Ascending aorta (tissue), 2 donors: ENCODE measurements around the gene PDE3A. TPM values are rescaled to one million over a fixed set of nuclear protein-coding genes. Genes with fewer than 3 reads are reported as not detected.
"Not testable (repeated sequence)": the region's sequence is repeated elsewhere in the genome, so short reads cannot be mapped to it uniquely, and the experiment has no call there.

Experiments used
- DNase-seq, 2 donors: peaks; one replicate each; pipeline ENCODE4 v3.0.0-alpha.2; 2019; ENCODE audit warnings: low spot score in 2 of 2
- H3K27ac ChIP-seq, 2 donors: fragments of 200-600 bp; sonication (generic); one replicate each; pipeline ENCODE4 v1.5.1; 2016 to 2017; ENCODE audit warnings: mild to moderate bottlenecking in 1 of 2
- H3K27me3 ChIP-seq: fragments of 200-600 bp; sonication (generic); one replicate; pipeline ENCODE4 v1.5.1; 2017
- H3K36me3 ChIP-seq, 2 donors: fragments of 200-600 bp; sonication (generic); one replicate each; pipeline ENCODE4 v1.5.1; 2016
- H3K4me1 ChIP-seq, 2 donors: fragments of 200-600 bp; sonication (generic); one replicate each; pipeline ENCODE4 v1.5.1; 2016 to 2017; ENCODE audit warnings: mild to moderate bottlenecking in 1 of 2
- H3K4me3 ChIP-seq, 2 donors: fragments of 200-600 bp; sonication (generic); one replicate each; pipeline ENCODE4 v1.5.1; 2016 to 2017; ENCODE audit warnings: mild to moderate bottlenecking in 1 of 2
- H3K9me3 ChIP-seq, 2 donors: fragments of 200-600 bp; sonication (generic); one replicate each; pipeline ENCODE4 v1.5.1; 2016
- CTCF ChIP-seq, 3 experiments: fragments of 200-600 bp in 2 of 3; fragments of 450-650 bp in 1 of 3; sonication (generic) in 2 of 3; IDR thresholded peaks; one replicate each; pipeline ENCODE4 v1.5.1; 2016 to 2019; ENCODE audit warnings: antibody characterized with exemption in 3 of 3, mild to moderate bottlenecking in 1 of 3, moderate library complexity in 1 of 3
- intact Hi-C: fragments of 100-400 bp; cut with DNase I; formaldehyde crosslinking; loops from one replicate; pipeline ENCODE4 v1.15.1; 2023
- total RNA-seq: library from RNA; depleted of rRNA; stranded (reverse); fragments of >200 nt; gene quantifications from one replicate; pipeline ENCODE4 v1.1.0, GENCODE V29; 2016

PDE3A gene
- total RNA-seq, 1 donor from 2014 or later = 33.7 TPM

DNA sequence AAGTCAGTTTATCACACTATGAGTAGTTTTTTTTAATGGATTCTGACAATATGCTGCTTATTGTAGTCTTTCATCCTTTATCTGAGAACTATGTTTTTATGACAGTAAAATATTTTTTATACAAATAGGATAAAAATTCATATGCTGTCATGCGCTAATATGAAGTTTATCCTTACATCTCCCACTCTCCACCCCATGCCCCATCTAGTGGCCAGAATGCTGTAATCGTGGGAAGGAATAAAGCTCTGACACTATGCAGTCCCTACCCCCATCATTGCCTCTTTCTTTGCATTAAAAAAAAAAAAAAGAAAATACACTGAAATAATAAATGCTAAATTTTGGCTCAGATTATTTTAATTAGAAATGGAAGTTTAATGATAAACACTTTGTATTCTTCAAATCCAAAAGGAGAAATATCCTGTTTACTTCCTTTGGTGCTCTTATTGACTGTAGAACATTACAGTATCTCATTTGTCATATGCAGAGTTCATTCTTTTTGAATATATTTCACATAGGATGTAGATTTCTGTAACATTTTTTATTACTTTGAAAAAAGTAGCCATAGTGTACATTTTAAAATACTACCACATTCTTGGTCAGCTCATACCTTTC lies 180.9 kb downstream of the PDE3A start:
- peaks cover 0 to 14% of the 10 kb centered on the region in 2 donors for H3K4me1 ChIP-seq
- peak overlapping the region in 1 of 2 donors; percentile 43 for H3K4me3 ChIP-seq
- no peaks in the 10 kb centered on the region for H3K27me3 ChIP-seq
- H3K9me3 ChIP-seq = no peaks in the 10 kb centered on the region
- DNase-seq = no peak
- peak; percentile 55 to 65 (median 56) for TF ChIP-seq CTCF (IDR thresholded peaks at IDR 0.05)
- H3K36me3 ChIP-seq = peaks cover 0 to 3% of the 10 kb centered on the region in 2 donors
- H3K27ac ChIP-seq = peak overlapping the region in 1 of 2 donors; percentile 66
- intact Hi-C loops = loop anchor here (5.0 kb wide), 2 partner anchors 77 to 177 kb away; no protein-coding TSS in a partner anchor

DNA sequence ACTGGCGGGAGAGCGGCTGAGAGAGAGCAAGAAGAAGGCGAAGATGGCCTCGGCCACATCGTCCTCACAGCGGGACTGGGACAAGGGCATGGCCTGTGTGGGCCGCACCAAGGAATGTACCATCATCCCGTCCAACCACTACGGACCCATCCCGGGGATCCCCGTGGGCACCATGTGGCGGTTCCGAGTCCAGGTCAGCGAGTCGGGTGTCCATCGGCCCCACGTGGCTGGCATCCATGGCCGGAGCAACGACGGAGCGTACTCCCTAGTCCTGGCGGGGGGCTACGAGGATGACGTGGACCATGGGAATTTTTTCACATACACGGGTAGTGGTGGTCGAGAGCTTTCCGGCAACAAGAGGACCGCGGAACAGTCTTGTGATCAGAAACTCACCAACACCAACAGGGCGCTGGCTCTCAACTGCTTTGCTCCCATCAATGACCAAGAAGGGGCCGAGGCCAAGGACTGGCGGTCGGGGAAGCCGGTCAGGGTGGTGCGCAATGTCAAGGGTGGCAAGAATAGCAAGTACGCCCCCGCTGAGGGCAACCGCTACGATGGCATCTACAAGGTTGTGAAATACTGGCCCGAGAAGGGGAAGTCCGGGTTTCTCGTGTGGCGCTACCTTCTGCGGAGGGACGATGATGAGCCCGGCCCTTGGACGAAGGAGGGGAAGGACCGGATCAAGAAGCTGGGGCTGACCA lies 183.6 kb downstream of the PDE3A start:
- H3K9me3 ChIP-seq, H3K27ac ChIP-seq, DNase-seq, H3K4me3 ChIP-seq, H3K27me3 ChIP-seq, intact Hi-C loops, H3K36me3 ChIP-seq: not testable (repeated sequence)
- H3K4me1 ChIP-seq = peaks cover 0 to 14% of the 10 kb centered on the region in 2 donors

- not testable (repeated sequence) for H3K36me3 ChIP-seq
These were observed 184.2 kb downstream of the PDE3A start for GRCh38 chr12:20552586-20552985.

DNA sequence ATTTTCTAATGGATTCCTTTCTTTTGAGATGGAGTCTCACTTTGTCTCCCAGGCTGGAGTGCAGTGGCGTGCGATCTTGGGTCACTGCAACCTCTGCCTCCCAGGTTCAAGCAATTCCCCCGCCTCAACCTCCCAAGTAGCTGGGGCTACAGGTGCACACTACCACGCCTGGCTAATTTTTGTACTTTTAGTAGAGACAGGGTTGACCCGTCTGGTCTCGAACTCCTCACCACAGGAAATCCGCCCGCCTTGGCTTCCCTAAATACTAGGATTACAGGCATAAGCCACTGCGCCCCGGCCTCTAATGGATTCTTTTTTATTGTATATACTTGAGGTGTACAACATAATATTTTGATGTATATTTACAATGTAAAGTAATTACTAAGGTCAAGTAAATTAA lies 186.7 kb downstream of the PDE3A start:
- TF ChIP-seq CTCF (IDR thresholded peaks at IDR 0.05) = no peak
- no peak for DNase-seq
- Histone ChIP-seq H3K9me3 (no peaks in the 10 kb centered on the region), H3K36me3 (peaks cover 0 to 3% of the 10 kb centered on the region in 2 donors), H3K4me1 (no peaks in the 10 kb centered on the region), H3K27me3 (no peaks in the 10 kb centered on the region), H3K4me3 (no peak overlapping the region), H3K27ac (no peak overlapping the region)
- intact Hi-C loops = no loop called here

More at GRCh38 chr12:20552586-20552985, 184.2 kb downstream of the PDE3A start:
- DNase-seq, H3K4me3 ChIP-seq, intact Hi-C loops, H3K27me3 ChIP-seq, H3K9me3 ChIP-seq, H3K27ac ChIP-seq: not testable (repeated sequence)
- H3K4me1 ChIP-seq = peaks cover 0 to 10% of the 10 kb centered on the region in 2 donors

GRCh38 chr12:20555771-20556170 lies 187.4 kb downstream of the PDE3A start:
- Histone ChIP-seq H3K27ac (no peak overlapping the region), H3K4me3 (no peak overlapping the region), H3K36me3 (peaks cover 0 to 3% of the 10 kb centered on the region in 2 donors), H3K4me1 (no peaks in the 10 kb centered on the region), H3K9me3 (no peaks in the 10 kb centered on the region), H3K27me3 (no peaks in the 10 kb centered on the region)
- no peak for TF ChIP-seq CTCF (IDR thresholded peaks at IDR 0.05)
- intact Hi-C loops = no loop called here
- no peak for DNase-seq

- H3K27me3 ChIP-seq = no peaks in the 10 kb centered on the region
- intact Hi-C loops = no loop called here
- peaks cover 0 to 6% of the 10 kb centered on the region in 2 donors for H3K4me1 ChIP-seq
- H3K4me3 ChIP-seq = no peak overlapping the region
- peak overlapping the region; percentile 1 to 33 for H3K27ac ChIP-seq
- TF ChIP-seq CTCF (IDR thresholded peaks at IDR 0.05) = no peak
- peaks cover 0 to under 1% of the 10 kb centered on the region in 2 donors for H3K36me3 ChIP-seq
- DNase-seq = no peak
- no peaks in the 10 kb centered on the region for H3K9me3 ChIP-seq
These were observed 188.8 kb downstream of the PDE3A start for GRCh38 chr12:20557096-20557495.
